ENCODE data around the gene ZNF3. TPM values are rescaled to one million over a fixed set of nuclear protein-coding genes. Genes with fewer than 3 reads are reported as not detected.
A peak's percentile ranks its signal among the peaks of the same experiment; 100 is the strongest.

ZNF3 gene
- total RNA-seq, 1 donor: 24.3 TPM

DNA sequence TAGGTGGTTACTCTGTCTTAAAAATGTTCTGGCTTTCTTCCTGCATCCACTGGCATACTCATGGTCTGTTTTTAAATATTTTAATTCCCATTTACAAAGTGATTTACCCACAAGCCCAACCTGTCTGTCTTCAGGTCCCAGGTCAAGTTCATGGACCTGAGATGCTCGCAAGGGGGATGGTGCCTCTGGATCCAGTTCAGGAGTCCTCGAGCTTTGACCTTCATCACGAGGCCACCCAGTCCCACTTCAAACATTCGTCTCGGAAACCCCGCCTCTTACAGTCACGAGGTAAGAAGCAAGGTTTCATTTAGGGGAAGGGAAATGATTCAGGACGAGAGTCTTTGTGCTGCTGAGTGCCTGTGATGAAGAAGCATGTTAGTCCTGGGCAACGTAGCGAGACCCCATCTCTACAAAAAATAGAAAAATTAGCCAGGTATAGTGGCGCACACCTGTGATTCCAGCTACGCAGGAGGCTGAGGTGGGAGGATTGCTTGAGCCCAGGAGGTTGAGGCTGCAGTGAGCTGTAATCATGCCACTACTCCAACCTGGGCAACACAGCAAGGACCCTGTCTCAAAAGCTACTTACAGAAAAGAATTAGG, 57.4 kb downstream of the ZNF3 start:
- TF ChIP-seq, protein P1, sequence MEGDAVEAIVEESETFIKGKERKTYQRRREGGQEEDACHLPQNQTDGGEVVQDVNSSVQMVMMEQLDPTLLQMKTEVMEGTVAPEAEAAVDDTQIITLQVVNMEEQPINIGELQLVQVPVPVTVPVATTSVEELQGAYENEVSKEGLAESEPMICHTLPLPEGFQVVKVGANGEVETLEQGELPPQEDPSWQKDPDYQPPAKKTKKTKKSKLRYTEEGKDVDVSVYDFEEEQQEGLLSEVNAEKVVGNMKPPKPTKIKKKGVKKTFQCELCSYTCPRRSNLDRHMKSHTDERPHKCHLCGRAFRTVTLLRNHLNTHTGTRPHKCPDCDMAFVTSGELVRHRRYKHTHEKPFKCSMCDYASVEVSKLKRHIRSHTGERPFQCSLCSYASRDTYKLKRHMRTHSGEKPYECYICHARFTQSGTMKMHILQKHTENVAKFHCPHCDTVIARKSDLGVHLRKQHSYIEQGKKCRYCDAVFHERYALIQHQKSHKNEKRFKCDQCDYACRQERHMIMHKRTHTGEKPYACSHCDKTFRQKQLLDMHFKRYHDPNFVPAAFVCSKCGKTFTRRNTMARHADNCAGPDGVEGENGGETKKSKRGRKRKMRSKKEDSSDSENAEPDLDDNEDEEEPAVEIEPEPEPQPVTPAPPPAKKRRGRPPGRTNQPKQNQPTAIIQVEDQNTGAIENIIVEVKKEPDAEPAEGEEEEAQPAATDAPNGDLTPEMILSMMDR (IDR thresholded peaks at IDR 0.05; ENCODE audit: insufficient read depth, low read length): no peak

DNA sequence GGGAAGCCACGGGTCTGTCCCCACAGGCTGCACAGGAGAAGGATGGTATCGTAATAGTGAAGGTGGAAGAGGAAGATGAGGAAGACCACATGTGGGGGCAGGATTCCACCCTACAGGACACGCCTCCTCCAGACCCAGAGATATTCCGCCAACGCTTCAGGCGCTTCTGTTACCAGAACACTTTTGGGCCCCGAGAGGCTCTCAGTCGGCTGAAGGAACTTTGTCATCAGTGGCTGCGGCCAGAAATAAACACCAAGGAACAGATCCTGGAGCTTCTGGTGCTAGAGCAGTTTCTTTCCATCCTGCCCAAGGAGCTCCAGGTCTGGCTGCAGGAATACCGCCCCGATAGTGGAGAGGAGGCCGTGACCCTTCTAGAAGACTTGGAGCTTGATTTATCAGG, 58.0 kb downstream of the ZNF3 start:
- no peak for DNase-seq (ENCODE audit: low read depth)
- TF ChIP-seq, protein P1 (IDR thresholded peaks at IDR 0.05; ENCODE audit: insufficient read depth, low read length): no peak
- no peak overlapping the region for H3K4me3 ChIP-seq (ENCODE audit: low read depth, low read length)

More for the DNA sequence above, 57.4 kb downstream of the ZNF3 start:
- no peak for DNase-seq (ENCODE audit: low read depth)
- H3K4me3 ChIP-seq (ENCODE audit: low read depth, low read length): no peak overlapping the region

DNA sequence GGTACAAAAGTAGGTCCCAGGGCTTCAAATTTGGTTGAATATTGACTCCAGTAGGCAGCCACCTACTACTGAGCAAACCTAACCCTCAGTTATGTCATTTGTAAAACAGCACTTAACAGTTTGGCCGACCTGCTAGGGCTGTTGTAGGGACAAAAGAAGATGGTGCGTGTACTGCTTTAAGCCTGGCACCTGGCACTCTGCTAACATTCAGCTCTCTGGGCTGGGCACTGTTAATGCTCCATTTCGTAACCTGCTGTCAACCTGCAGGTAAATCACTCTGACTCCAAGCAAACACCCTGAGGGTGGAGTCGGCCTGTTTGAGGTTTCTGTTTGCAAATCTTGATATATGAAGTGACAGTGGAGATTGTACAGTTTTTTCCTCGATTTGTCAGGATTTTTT, 58.9 kb downstream of the ZNF3 start:
- no peak overlapping the region for H3K4me3 ChIP-seq (ENCODE audit: low read depth, low read length)
- DNase-seq (ENCODE audit: low read depth): no peak
- TF ChIP-seq, protein P1 (IDR thresholded peaks at IDR 0.05; ENCODE audit: insufficient read depth, low read length): no peak

DNA sequence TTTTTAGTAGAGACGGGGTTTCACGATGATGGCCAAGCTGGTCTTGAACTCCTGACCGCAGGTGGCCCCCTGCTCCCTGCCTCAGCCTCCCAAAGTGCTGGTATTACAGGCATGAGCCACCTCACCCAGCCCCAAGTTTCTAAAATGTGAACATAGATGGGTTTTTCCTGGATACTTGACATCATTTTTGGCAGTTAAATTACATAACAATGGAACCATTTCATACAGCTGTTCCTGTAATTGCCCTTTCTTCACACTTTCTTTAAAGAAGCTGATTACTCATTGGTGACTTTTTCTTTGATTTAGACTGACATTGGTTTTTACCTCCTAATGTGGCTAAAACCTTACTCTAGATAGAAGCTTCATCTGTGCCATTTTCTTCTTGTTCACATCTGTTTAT, 60.2 kb downstream of the ZNF3 start:
- DNase-seq (ENCODE audit: low read depth): no peak
- no peak overlapping the region for H3K4me3 ChIP-seq (ENCODE audit: low read depth, low read length)
- TF ChIP-seq, protein P1 (IDR thresholded peaks at IDR 0.05; ENCODE audit: insufficient read depth, low read length): no peak

Small RNAs within 50 kb of the gene (small RNA-seq; reads per million reads assigned to genes)
- gene MIR106B: 3,449 reads per million, percentile 100 among the genes with 10 or more reads in this experiment
- 1,462 reads per million, percentile 99 among the genes with 10 or more reads in this experiment for gene MIR25
- 3,687 reads per million, percentile 100 among the genes with 10 or more reads in this experiment for gene MIR93

Other genes with a start within 250 kb of the ZNF3 start
- 0.63 and 0.65 TPM in 2 replicates for gene OR2AE1, start 204.7 kb downstream of the ZNF3 start, total RNA-seq (ENCODE audit: low replicate concordance)
- gene TRIM4, start 162.2 kb downstream of the ZNF3 start, total RNA-seq (ENCODE audit: low replicate concordance): 26.3 and 34.8 TPM in 2 replicates
- not detected in 2 replicates for gene GJC3, start 152.1 kb downstream of the ZNF3 start, total RNA-seq (ENCODE audit: low replicate concordance)
- not detected in 2 replicates for gene AZGP1, start 105.7 kb downstream of the ZNF3 start, total RNA-seq (ENCODE audit: low replicate concordance)
- gene ZKSCAN1, start 66.1 kb downstream of the ZNF3 start, total RNA-seq (ENCODE audit: low replicate concordance): 28.9 and 41.9 TPM in 2 replicates
- 5.7 and 9.3 TPM in 2 replicates for gene ZSCAN21, start 31.9 kb downstream of the ZNF3 start, total RNA-seq (ENCODE audit: low replicate concordance)
- gene COPS6, start 7.2 kb upstream of the ZNF3 start, total RNA-seq (ENCODE audit: low replicate concordance): 27.1 and 83.7 TPM in 2 replicates
- 13.1 and 97.7 TPM in 2 replicates for gene MCM7, start 19.7 kb upstream of the ZNF3 start, total RNA-seq (ENCODE audit: low replicate concordance)
- gene AP4M1, start 19.9 kb upstream of the ZNF3 start, total RNA-seq (ENCODE audit: low replicate concordance): 17.6 and 18.2 TPM in 2 replicates
- 38.6 and 42.7 TPM in 2 replicates for gene TAF6, start 37.6 kb upstream of the ZNF3 start, total RNA-seq (ENCODE audit: low replicate concordance)
- gene CNPY4, start 37.9 kb upstream of the ZNF3 start, total RNA-seq (ENCODE audit: low replicate concordance): 25.4 and 54.5 TPM in 2 replicates
- gene MBLAC1, start 45.2 kb upstream of the ZNF3 start, total RNA-seq (ENCODE audit: low replicate concordance): 1.9 and 4.2 TPM in 2 replicates
- gene LAMTOR4, start 67.2 kb upstream of the ZNF3 start, total RNA-seq (ENCODE audit: low replicate concordance): 82.2 and 316 TPM in 2 replicates
- 3.5 and 10.0 TPM in 2 replicates for gene TRAPPC14, start 77.0 kb upstream of the ZNF3 start, total RNA-seq (ENCODE audit: low replicate concordance)
- gene GAL3ST4, start 86.9 kb upstream of the ZNF3 start, total RNA-seq (ENCODE audit: low replicate concordance): 4.0 and 9.8 TPM in 2 replicates
- 1.2 and 4.5 TPM in 2 replicates for gene GPC2, start 95.7 kb upstream of the ZNF3 start, total RNA-seq (ENCODE audit: low replicate concordance)
- gene STAG3, start 96.2 kb upstream of the ZNF3 start, total RNA-seq (ENCODE audit: low replicate concordance): 0.90 and 4.8 TPM in 2 replicates
- gene PVRIG, start 138.2 kb upstream of the ZNF3 start, total RNA-seq (ENCODE audit: low replicate concordance): not detected in 2 replicates
- gene SPDYE3, start 226.0 kb upstream of the ZNF3 start, total RNA-seq (ENCODE audit: low replicate concordance): not detected in 2 replicates

Data from fibroblast of the aortic adventitia (primary cell).